Endometrium (tissue), 2 donors: ENCODE measurements around the gene CNTN4.
A peak's percentile ranks its signal among the peaks of the same experiment; 100 is the strongest.
"Not testable (repeated sequence)": the region's sequence is repeated elsewhere in the genome, so short reads cannot be mapped to it uniquely, and the experiment has no call there.

Experiments
- FAIRE-seq: peaks from 2 replicates; lab custom pipeline; 2012; peaks lifted over from hg19 to GRCh38; lab: Jason Lieb, UNC
- donor health status: control.
- donor health status: control.

CNTN4 gene

DNA sequence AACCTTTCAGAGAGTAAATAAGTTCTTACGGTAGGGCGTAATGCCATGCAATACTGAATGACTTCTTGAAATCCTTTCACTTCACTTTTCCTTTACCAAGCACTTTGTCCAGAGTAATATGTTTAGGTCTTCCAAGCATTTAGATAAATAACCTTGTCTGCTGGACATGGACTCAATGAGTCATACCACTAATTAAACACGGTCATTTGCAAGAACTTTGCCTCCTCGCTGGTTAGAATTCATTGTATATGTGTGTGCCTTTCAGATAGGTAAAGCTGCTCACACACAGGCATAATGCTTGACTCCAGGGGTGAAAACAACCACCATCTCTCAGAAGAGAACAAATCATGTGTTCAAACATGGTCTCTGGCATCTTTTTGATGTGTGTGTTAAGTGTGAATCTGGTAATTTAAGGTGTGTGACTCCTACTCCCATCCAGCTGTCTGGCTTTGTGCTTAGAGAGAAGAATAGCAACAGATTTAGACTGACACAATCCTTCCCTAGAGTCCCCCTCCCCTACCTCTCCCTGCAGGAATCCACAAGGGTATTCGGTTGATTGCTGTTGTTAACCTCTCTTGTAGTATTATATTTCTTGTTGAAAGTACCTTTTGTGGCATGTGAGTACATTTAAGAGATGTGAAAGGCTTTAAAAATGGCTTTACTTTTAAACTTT is 419.0 kb downstream of the CNTN4 start:
- FAIRE-seq: no peak

GRCh38 chr3:2523281-2523836 is 424.7 kb downstream of the CNTN4 start:
- FAIRE-seq: no peak

DNA sequence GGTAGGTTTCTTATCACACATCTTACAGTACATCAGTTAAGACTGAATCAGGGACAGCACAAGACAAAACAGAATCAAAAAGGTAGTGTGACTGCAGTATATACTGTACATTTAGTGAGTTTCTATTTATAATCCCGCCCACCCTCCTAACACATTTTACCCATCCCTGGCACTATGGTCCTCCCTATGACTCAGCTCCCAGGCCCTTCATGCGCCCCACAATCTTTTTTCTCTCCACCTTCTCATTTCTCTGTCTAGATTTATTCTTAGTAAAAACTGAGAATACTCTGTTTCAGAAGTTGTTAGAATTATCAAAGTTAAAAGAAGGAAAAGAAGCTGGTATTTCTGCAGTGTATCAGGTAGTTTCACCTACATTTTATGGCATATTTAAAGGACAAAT is 427.3 kb downstream of the CNTN4 start:
- FAIRE-seq: no peak

GRCh38 chr3:2526926-2527325 is 428.3 kb downstream of the CNTN4 start:
- no peak for FAIRE-seq

DNA sequence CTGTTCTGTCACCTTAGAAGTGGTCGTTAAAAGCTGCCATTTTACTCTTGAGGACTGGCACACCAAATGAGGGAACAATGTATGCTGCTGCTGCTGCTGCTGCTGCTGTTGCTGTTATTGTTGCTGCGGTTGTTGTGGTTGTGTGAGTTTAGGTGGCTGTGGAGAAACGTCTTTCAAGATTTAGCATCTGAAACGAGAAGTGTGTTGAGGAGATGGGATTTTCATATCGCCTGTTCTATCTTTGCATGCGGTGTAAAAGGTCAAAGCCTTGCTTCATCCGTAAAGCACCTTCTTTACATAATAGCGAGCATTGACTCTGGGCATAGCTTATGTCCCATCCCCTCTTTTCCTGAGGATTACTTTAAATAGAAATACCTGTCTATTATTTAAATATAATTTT is 428.7 kb downstream of the CNTN4 start:
- not testable (repeated sequence) for FAIRE-seq

DNA sequence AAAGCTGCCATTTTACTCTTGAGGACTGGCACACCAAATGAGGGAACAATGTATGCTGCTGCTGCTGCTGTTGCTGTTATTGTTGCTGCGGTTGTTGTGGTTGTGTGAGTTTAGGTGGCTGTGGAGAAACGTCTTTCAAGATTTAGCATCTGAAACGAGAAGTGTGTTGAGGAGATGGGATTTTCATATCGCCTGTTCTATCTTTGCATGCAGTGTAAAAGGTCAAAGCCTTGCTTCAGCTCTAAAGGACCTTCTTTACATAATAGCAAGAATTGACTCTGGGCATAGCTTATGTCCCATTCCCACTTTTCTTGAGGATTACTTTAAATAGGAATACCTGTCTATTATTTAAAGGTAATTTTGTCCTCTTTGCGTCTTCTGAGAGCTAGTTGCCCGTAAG is 436.1 kb downstream of the CNTN4 start:
- not testable (repeated sequence) for FAIRE-seq

- FAIRE-seq: no peak
Observed at GRCh38 chr3:2535206-2535605, 436.5 kb downstream of the CNTN4 start.

- no peak for FAIRE-seq
Observed at GRCh38 chr3:2536575-2536974, 437.9 kb downstream of the CNTN4 start.

DNA sequence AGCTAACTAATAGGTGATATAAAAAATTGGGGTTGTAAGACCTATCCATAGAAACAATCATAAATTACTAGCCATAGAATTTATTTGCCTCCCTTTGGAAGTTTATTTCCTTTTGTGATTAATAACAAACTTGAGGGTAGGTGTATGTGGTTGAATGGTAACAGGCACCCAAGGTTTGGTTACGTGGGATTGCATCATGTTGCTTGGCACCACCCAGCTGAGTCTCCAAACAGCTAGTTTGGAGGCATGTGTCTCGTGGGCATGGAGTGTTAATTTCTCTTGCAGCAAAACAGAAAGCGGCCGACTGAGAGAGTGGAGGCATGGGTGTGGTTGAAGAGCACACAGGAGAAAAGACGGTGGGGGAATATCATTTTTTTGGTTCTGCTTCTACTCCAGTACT is 441.4 kb downstream of the CNTN4 start:
- no peak for FAIRE-seq

- no peak for FAIRE-seq
Observed at GRCh38 chr3:2543247-2543646, 444.6 kb downstream of the CNTN4 start.

- no peak for FAIRE-seq
Observed at GRCh38 chr3:2544212-2544611, 445.5 kb downstream of the CNTN4 start.

GRCh38 chr3:2544718-2545117 is 446.1 kb downstream of the CNTN4 start:
- FAIRE-seq: no peak

GRCh38 chr3:2547049-2547448 is 448.4 kb downstream of the CNTN4 start:
- FAIRE-seq: no peak

GRCh38 chr3:2554656-2555055 is 456.0 kb downstream of the CNTN4 start:
- FAIRE-seq: no peak

GRCh38 chr3:2558796-2559195 is 460.1 kb downstream of the CNTN4 start:
- FAIRE-seq: no peak

DNA sequence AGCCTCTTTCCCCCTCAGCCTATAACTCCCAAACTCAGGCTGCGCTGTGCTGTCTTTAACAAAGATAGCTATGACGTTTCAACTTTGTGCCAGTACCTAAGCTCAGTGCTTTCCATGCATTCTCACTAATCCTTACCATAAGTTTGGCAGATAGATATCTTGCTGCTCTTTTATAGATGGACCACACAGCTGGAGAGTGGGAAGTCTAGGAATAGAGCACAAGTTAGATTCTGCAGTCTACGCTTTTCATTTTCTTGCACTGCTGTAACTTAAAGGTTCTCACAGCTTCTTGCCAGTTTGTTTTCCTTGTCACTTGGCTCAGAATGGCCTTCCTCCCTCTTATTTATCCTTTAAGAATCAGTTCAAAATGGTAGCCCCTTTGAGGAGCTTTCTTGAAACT is 468.8 kb downstream of the CNTN4 start:
- no peak for FAIRE-seq

DNA sequence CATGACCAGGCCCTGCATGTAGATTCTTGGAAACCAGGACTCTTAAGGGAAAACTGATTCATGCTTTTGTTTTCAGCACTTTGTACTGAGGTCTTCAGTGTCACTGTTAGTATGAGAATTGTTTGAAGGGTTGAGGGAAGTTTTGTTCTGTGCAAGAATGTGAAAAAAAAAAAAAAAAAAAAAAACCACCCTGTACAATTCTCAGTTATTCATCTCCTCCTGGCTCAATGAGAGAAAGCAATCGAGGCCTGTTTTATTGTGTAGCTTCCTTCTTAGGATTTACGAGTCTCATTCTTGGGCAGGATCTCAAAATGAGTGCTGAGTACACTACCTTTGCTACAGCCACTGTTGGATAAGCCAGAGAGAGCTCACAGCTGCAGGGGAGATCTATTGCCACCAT is 469.5 kb downstream of the CNTN4 start:
- FAIRE-seq: peak; percentile 63

GRCh38 chr3:2568929-2569328 is 470.3 kb downstream of the CNTN4 start:
- FAIRE-seq: no peak

- FAIRE-seq: no peak
Observed at GRCh38 chr3:2577571-2577970, 478.9 kb downstream of the CNTN4 start.

DNA sequence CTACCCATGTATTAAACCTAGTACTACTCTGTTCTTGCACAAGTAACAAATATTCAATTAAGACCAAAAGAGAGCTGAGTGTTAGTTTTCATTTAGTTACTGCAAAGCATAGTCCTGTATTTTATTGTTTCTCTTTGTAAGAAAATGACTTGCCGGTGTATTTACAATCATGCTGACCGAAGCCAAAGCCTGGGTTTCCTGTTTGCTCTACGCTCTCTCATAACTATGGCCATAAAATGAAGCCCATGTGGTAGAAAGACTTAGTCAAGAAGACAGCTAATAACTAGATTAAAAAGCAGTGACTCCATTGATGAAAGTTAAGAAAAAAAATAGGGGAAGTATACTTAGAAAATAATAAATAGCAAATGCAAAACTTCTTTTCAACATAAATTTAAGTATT is 479.9 kb downstream of the CNTN4 start:
- peak; percentile 53 for FAIRE-seq

DNA sequence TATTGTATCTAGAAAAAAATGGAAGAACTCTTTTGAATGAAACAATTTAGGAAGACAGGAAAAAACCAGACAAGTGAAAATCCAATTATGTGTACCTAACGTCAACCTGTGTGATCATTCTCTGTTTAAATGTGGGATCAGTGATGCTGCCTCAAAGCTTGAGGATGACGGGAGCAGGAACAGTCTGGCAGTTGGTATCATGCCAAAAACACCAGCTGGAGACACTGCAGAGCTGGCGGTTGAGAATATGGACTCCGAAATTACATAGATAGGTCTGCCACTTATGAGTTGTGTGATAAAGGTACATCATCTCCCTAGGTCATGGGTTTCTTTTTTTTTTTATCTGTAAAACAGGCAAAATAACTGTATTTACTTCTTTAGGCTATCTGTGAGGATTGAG is 480.5 kb downstream of the CNTN4 start:
- no peak for FAIRE-seq

DNA sequence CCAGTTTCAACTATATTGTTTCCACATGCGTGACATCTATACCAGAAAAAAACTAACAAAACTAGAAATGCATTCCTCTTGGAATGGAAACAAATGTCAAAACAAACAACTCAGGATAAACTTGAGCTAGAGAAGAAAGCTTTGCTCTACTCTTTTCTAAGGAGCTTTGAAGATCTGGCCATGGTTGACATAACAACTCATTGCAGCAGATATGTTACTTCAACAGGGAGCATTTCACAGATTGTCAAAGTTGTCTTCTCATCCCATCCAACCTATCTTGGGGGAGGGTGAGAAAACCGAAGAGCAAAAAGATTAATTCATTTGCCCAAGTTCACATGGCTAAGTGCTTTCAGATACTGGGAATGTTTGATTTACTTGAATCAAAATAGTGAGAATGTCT is 484.4 kb downstream of the CNTN4 start:
- FAIRE-seq: no peak

GRCh38 chr3:2589336-2589969 is 490.8 kb downstream of the CNTN4 start:
- FAIRE-seq: peak; percentile 31

DNA sequence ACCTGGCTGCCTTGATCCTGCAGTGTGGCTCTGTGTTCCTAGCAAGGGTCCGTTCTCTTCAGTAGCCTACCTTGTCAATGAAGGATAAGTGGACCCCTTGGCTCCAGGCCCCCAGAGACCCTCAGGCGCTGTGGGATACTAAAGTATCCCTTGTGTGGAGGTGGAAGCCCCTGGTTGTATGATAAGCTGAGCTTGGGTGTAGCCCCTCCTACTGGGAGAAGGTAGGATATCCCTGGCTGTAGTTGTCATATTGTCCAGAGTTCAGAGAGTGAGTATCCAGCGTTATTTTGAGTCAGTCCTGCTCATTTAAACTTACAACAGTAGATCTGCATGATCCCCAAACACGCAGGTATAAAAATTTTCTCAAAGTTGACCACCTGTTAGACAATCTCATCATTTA is 496.8 kb downstream of the CNTN4 start:
- no peak for FAIRE-seq
